H1 (cell line): ENCODE results near the gene PNMA8B. TPM values are rescaled to one million over a fixed set of nuclear protein-coding genes. Genes with fewer than 3 reads are reported as not detected.

ENCODE experiments used
- CTCF ChIA-PET: fragments of 300-600 bp; sonication (Branson Sonifier 250); formaldehyde crosslinking; loops from one replicate; lab custom pipeline; 2021; ENCODE audit not compliant: partially characterized antibody; lab: Charles Lee
- POLR2A ChIA-PET: fragments of 300-600 bp; sonication (Branson Sonifier 250); formaldehyde crosslinking; loops from one replicate; lab custom pipeline; 2021; ENCODE audit warnings: inconsistent platforms; ENCODE audit not compliant: partially characterized antibody; lab: Charles Lee
- DNase-seq, 2 experiments: peaks; one replicate each; pipeline versions ENCODE4 v3.0.0 to v3.0.0-alpha.2; 2010 to 2022; ENCODE audit warnings: low spot score in 2 of 2, low read depth in 1 of 2, mixed read lengths in 1 of 2
- FAIRE-seq: peaks from 2 replicates; lab custom pipeline; 2011; peaks lifted over from hg19 to GRCh38; lab: Jason Lieb, UNC
- H2AFZ ChIP-seq: 2 replicates; pipeline ENCODE4 v1.8.1; 2012; ENCODE audit warnings: low read length, inconsistent platforms
- H2AK5ac ChIP-seq: 2 replicates; pipeline ENCODE4 v1.6.1; 2013; ENCODE audit warnings: low read depth, low read length
- H2BK120ac ChIP-seq: replicated peaks from 2 replicates; pipeline ENCODE3; 2013; ENCODE audit warnings: low read depth, low read length, inconsistent platforms
- H2BK12ac ChIP-seq: 2 replicates; pipeline ENCODE4 v1.6.1; 2013; ENCODE audit warnings: low read depth, low read length
- H2BK15ac ChIP-seq: 2 replicates; pipeline ENCODE4 v1.6.1; 2013; ENCODE audit warnings: low read length
- H2BK20ac ChIP-seq: 2 replicates; pipeline ENCODE4 v1.6.1; 2013; ENCODE audit warnings: low read length
- H2BK5ac ChIP-seq: 2 replicates; pipeline ENCODE4 v1.6.1; 2013; ENCODE audit warnings: low read depth, low read length
- H3K14ac ChIP-seq: 2 replicates; pipeline ENCODE4 v1.6.1; 2013; ENCODE audit warnings: inconsistent platforms; ENCODE audit not compliant: insufficient read length
- H3K18ac ChIP-seq: 2 replicates; pipeline ENCODE4 v1.6.1; 2013; ENCODE audit warnings: low read length; ENCODE audit errors: extremely low read depth
- H3K23ac ChIP-seq: 2 replicates; pipeline ENCODE4 v1.6.1; 2013; ENCODE audit warnings: inconsistent platforms; ENCODE audit not compliant: insufficient read length
- H3K23me2 ChIP-seq: 2 replicates; pipeline ENCODE4 v1.6.1; 2013; ENCODE audit warnings: low read depth, low read length
- H3K27ac ChIP-seq: 2 replicates; pipeline ENCODE4 v1.6.1; 2011; ENCODE audit warnings: low read depth, low read length, inconsistent platforms
- H3K27me3 ChIP-seq, 4 experiments: replicated peaks in 1 of 4; 1 replicate in 1 of 4; 2 replicates in 3 of 4; pipeline versions ENCODE4 v1.6.1 to v1.8.1; 2011 to 2013; ENCODE audit warnings: low read length in 3 of 4, mild to moderate bottlenecking in 3 of 4, inconsistent platforms in 2 of 4, mixed read lengths in 2 of 4, moderate library complexity in 1 of 4; ENCODE audit not compliant: control insufficient read depth in 3 of 4, insufficient read depth in 3 of 4; ENCODE audit errors: extremely low read depth in 1 of 4
- H3K36me3 ChIP-seq, 4 experiments: 2 replicates each; pipeline versions ENCODE4 v1.6.1 to v1.8.1; 2011 to 2013; ENCODE audit warnings: mild to moderate bottlenecking in 4 of 4, low read length in 3 of 4, moderate library complexity in 2 of 4, control low read depth in 1 of 4, inconsistent platforms in 1 of 4; ENCODE audit not compliant: insufficient read depth in 4 of 4, control insufficient read depth in 2 of 4
- H3K4ac ChIP-seq: replicated peaks from 2 replicates; pipeline ENCODE3; 2013; ENCODE audit warnings: low read length, low read depth, mixed read lengths, inconsistent platforms; ENCODE audit not compliant: insufficient read length
- H3K4me1 ChIP-seq, 4 experiments: replicated peaks in 1 of 4; 1 replicate in 1 of 4; 2 replicates in 3 of 4; pipeline versions ENCODE4 v1.6.1 to v1.8.1; 2011 to 2013; ENCODE audit warnings: low read length in 3 of 4, inconsistent platforms in 2 of 4, mixed read lengths in 1 of 4; ENCODE audit not compliant: insufficient read depth in 4 of 4, control insufficient read depth in 3 of 4
- H3K4me2 ChIP-seq, 2 experiments: 2 replicates each; pipeline versions ENCODE4 v1.6.1 to v1.8.1; 2011 to 2013; ENCODE audit warnings: low read depth in 2 of 2, low read length in 2 of 2, control low read depth in 1 of 2, inconsistent platforms in 1 of 2, mild to moderate bottlenecking in 1 of 2; ENCODE audit not compliant: insufficient read depth in 1 of 2
- H3K4me3 ChIP-seq, 4 experiments: fragments of 200-600, 300-600 bp in 1 of 4; sonication (generic), shearing (Covaris generic), sonication (Bioruptor Twin) in 1 of 4; 2 replicates each; pipeline versions ENCODE4 v1.5.1 to v1.8.1; 2011 to 2016; ENCODE audit warnings: low read length in 4 of 4, low read depth in 3 of 4, control low read depth in 2 of 4, inconsistent platforms in 2 of 4, mild to moderate bottlenecking in 2 of 4, mixed read lengths in 1 of 4, moderate library complexity in 1 of 4; ENCODE audit not compliant: insufficient read depth in 2 of 4; ENCODE audit errors: extremely low read depth in 1 of 4
- H3K56ac ChIP-seq: replicated peaks from 2 replicates; pipeline ENCODE3; 2013; ENCODE audit warnings: low read depth, mild to moderate bottlenecking, mixed read lengths, low read length, inconsistent platforms; ENCODE audit not compliant: insufficient read length
- H3K79me1 ChIP-seq: 2 replicates; pipeline ENCODE4 v1.6.1; 2013; ENCODE audit warnings: low read depth, low read length, control low read depth
- H3K79me2 ChIP-seq, 2 experiments: 2 replicates each; pipeline versions ENCODE4 v1.6.1 to v1.8.1; 2012 to 2013; ENCODE audit warnings: low read length in 2 of 2, mild to moderate bottlenecking in 2 of 2, inconsistent platforms in 1 of 2; ENCODE audit not compliant: insufficient read depth in 2 of 2, control insufficient read depth in 1 of 2
- H3K9ac ChIP-seq, 4 experiments: replicated peaks in 1 of 4; 1 replicate in 1 of 4; 2 replicates in 3 of 4; pipeline versions ENCODE4 v1.6.1 to v1.8.1; 2011 to 2013; ENCODE audit warnings: low read depth in 3 of 4, low read length in 3 of 4, control low read depth in 2 of 4, mild to moderate bottlenecking in 2 of 4, moderate library complexity in 2 of 4, inconsistent platforms in 1 of 4; ENCODE audit errors: extremely low read depth in 1 of 4
- H3K9me3 ChIP-seq, 2 experiments: 2 replicates each; pipeline versions ENCODE4 v1.6.1 to v1.8.1; 2012 to 2013; ENCODE audit warnings: mild to moderate bottlenecking in 2 of 2, moderate library complexity in 2 of 2, control low read depth in 1 of 2, inconsistent platforms in 1 of 2, low read depth in 1 of 2, low read length in 1 of 2, mixed read lengths in 1 of 2; ENCODE audit not compliant: insufficient read depth in 2 of 2
- H4K20me1 ChIP-seq, 2 experiments: replicated peaks in 1 of 2; 2 replicates each; pipeline versions ENCODE3 to v1.8.1; 2011 to 2013; ENCODE audit warnings: inconsistent platforms in 2 of 2, low read length in 2 of 2, mild to moderate bottlenecking in 1 of 2; ENCODE audit not compliant: insufficient read depth in 2 of 2, control insufficient read depth in 1 of 2
- H4K5ac ChIP-seq: 2 replicates; pipeline ENCODE4 v1.6.1; 2013; ENCODE audit warnings: low read length, low read depth, mixed read lengths, inconsistent platforms; ENCODE audit not compliant: insufficient read length
- H4K8ac ChIP-seq: 2 replicates; pipeline ENCODE4 v1.8.0; 2013; ENCODE audit warnings: mild to moderate bottlenecking, moderate library complexity, low read length, inconsistent platforms; ENCODE audit not compliant: insufficient read depth; ENCODE audit errors: extremely low read depth
- H4K91ac ChIP-seq: replicated peaks from 2 replicates; pipeline ENCODE3; 2013; ENCODE audit warnings: low read length, mixed read lengths, inconsistent platforms; ENCODE audit not compliant: insufficient read length
- ASH2L ChIP-seq: fragments of 200-600, 300-600 bp; sonication (generic); IDR thresholded peaks from one replicate; pipeline ENCODE4 v1.7.1; 2017; ENCODE audit warnings: low read length
- CBX8 ChIP-seq: fragments of 300-800, 300-1000 bp; sonication (generic); IDR thresholded peaks from 2 replicates; pipeline ENCODE4 v1.7.1; 2016; ENCODE audit warnings: low read depth, low read length, borderline replicate concordance
- FOSL1 ChIP-seq: IDR thresholded peaks from 2 replicates; pipeline ENCODE4 v1.6.1; 2011; ENCODE audit warnings: mild to moderate bottlenecking, low read depth, low read length, moderate library complexity; ENCODE audit not compliant: insufficient read depth
- JUN ChIP-seq: IDR thresholded peaks from 2 replicates; pipeline ENCODE4 v1.6.1; 2011; ENCODE audit warnings: low read depth, mild to moderate bottlenecking, improper control_type of control experiment, low read length
- KDM5A ChIP-seq: fragments of 200-600 bp; IDR thresholded peaks from 2 replicates; pipeline ENCODE4 v1.7.1; 2012; ENCODE audit warnings: mild to moderate bottlenecking, low read length, inconsistent platforms, mixed read lengths
- NANOG ChIP-seq: IDR thresholded peaks from 2 replicates; pipeline ENCODE4 v1.6.1; 2011; ENCODE audit warnings: low read length, low read depth, mild to moderate bottlenecking, inconsistent platforms; ENCODE audit not compliant: insufficient read depth, poor library complexity, severe bottlenecking
- POLR2AphosphoS5 ChIP-seq: IDR thresholded peaks from 2 replicates; pipeline ENCODE4 v1.6.1; 2011; ENCODE audit warnings: low read depth, low read length
- POU5F1 ChIP-seq: IDR thresholded peaks from 2 replicates; pipeline ENCODE4 v1.6.1; 2011; ENCODE audit warnings: low read depth, mild to moderate bottlenecking, low read length, moderate library complexity
- RAD21 ChIP-seq, 2 experiments: IDR thresholded peaks in 1 of 2; conservative IDR thresholded peaks in 1 of 2; 2 replicates each; pipeline ENCODE4 v1.6.1; 2011; ENCODE audit warnings: low read depth in 2 of 2, low read length in 2 of 2, improper control_type of control experiment in 1 of 2, inconsistent platforms in 1 of 2, mild to moderate bottlenecking in 1 of 2, moderate library complexity in 1 of 2
- SIN3A ChIP-seq, 2 experiments: IDR thresholded peaks in 1 of 2; conservative IDR thresholded peaks in 1 of 2; 2 replicates each; pipeline ENCODE4 v1.6.1; 2011 to 2012; ENCODE audit warnings: low read length in 2 of 2, improper control_type of control experiment in 1 of 2, low read depth in 1 of 2, mild to moderate bottlenecking in 1 of 2
- TAF7 ChIP-seq: optimal IDR thresholded peaks from 2 replicates; pipeline ENCODE3; 2011; ENCODE audit warnings: low read depth, mild to moderate bottlenecking, inconsistent platforms, low read length, moderate library complexity, borderline replicate concordance
- WGBS, 2 experiments: shearing (Covaris generic) in 1 of 2; methylation state at CpG; one replicate each; pipeline versions ENCODE4 v1.1.6 to v1.1.7; 2013 to 2015; ENCODE audit warnings: low lambda C conversion rate in 2 of 2, mixed read lengths in 2 of 2, inconsistent platforms in 1 of 2, low coverage in 1 of 2, missing lambda C conversion rate in 1 of 2; ENCODE audit not compliant: insufficient replicate concordance in 2 of 2, insufficient coverage in 1 of 2, insufficient read length in 1 of 2; ENCODE audit errors: extremely low coverage in 1 of 2, missing lambda C conversion rate in 1 of 2; 5-methylcytosine and 5-hydroxymethylcytosine counted together
- polyA plus RNA-seq, 7 experiments: library from polyadenylated mRNA; depleted of rRNA in 3 of 7; stranded (reverse) in 5 of 7; unstranded in 2 of 7; fragments of >200 nt in 5 of 7; fragments of 200-250 nt in 2 of 7; gene quantifications; 1 replicate in 5 of 7; 2 replicates in 1 of 7; 4 replicates in 1 of 7; pipeline versions ENCODE4 v1.2.1 to v1.2.3, GENCODE V29; 2011 to 2013; ENCODE audit warnings: missing spikeins in 2 of 7, mixed read lengths in 2 of 7
- total RNA-seq: library from RNA; stranded (reverse); fragmentation: NEBNext Ultra II Directional; extraction: Animal tissue kit (Norgen Biotek cat#: 25700); gene quantifications from 2 replicates; pipeline ENCODE4 v1.2.1, GENCODE V29; 2021

The PNMA8B gene
- total and polyA plus RNA-seq, 2 of the 8 experiments (the other 6 are each of a cell fraction or from before 2014, with no cell fraction given): 0.48 to 1.4 TPM

- Histone ChIP-seq H3K4ac (no peak overlapping the region), H3K36me3 (no peaks in the 10 kb centered on the region), H4K8ac (no peak overlapping the region), H2BK5ac (no peak overlapping the region), H3K9me3 (no peaks in the 10 kb centered on the region), H3K18ac (no peak overlapping the region), H3K23ac (no peak overlapping the region), H2AK5ac (no peak overlapping the region), H3K9ac (no peak overlapping the region), H3K14ac (no peak overlapping the region), H3K79me2 (no peaks in the 10 kb centered on the region), H4K5ac (no peak overlapping the region), H3K79me1 (no peaks in the 10 kb centered on the region), H2BK20ac (no peak overlapping the region), H4K91ac (no peak overlapping the region), H3K23me2 (no peaks in the 10 kb centered on the region), H2BK15ac (no peak overlapping the region), H3K4me3 (no peak overlapping the region), H2BK120ac (no peak overlapping the region), H2AFZ (no peak overlapping the region), H3K4me1 (no peaks in the 10 kb centered on the region), H3K4me2 (no peak overlapping the region), H3K27ac (no peak overlapping the region), H2BK12ac (no peak overlapping the region), H3K27me3 (no peaks in the 10 kb centered on the region), H4K20me1 (no peaks in the 10 kb centered on the region), H3K56ac (no peak overlapping the region)
- POLR2A ChIA-PET: interaction anchor here (0.6 kb wide), 1 partner anchor 16 kb away, joined by 3 read pairs; no protein-coding TSS in a partner anchor
- TF ChIP-seq ASH2L: no peak
- no peak for TF ChIP-seq JUN
- no peak for TF ChIP-seq CBX8
- TF ChIP-seq RAD21 (IDR thresholded peaks at IDR 0.05 in 1 of 2, conservative IDR thresholded peaks at IDR 0.05 in 1 of 2; ENCODE audit: low read depth in 2 of 2, low read length in 2 of 2): no peak
- TF ChIP-seq POLR2AphosphoS5: no peak
- no peak for TF ChIP-seq POU5F1
- no peak for TF ChIP-seq NANOG
- TF ChIP-seq KDM5A: no peak
- TF ChIP-seq SIN3A (conservative IDR thresholded peaks at IDR 0.05 in 1 of 2, IDR thresholded peaks at IDR 0.05 in 1 of 2; ENCODE audit: low read depth in 1 of 2, low read length in 2 of 2): no peak
- TF ChIP-seq FOSL1: no peak
- no peak for TF ChIP-seq TAF7
- DNase-seq (no peak), FAIRE-seq (no peak)
- WGBS, 2 experiments: 78% methylated on average over 5 of the region's 5 CpGs; no CpG with 5 or more reads in 1 of the 2 experiments
- CTCF ChIA-PET: interaction anchor here (0.7 to 1.6 kb wide), 3 partner anchors 13 to 79 kb away, joined by 3 to 10 read pairs (median 3); no protein-coding TSS in a partner anchor
Measured at GRCh38 chr19:46450737-46451136, 44.9 kb downstream of the PNMA8B start.
